ENCODE results near the gene COL27A1. TPM values are rescaled to one million over a fixed set of nuclear protein-coding genes. Genes with fewer than 3 reads are reported as not detected.

The COL27A1 gene
- total RNA-seq, 1 experiment from 2014 or later, result 12.0 TPM

GRCh38 chr9:114256827-114257328 lies 101.5 kb downstream of the COL27A1 start (continued):
- TF ChIP-seq REST (IDR thresholded peaks at IDR 0.05; ENCODE audit: low read depth), result no peak

- no peak for TF ChIP-seq CTCF (IDR thresholded peaks at IDR 0.05 in 2 of 3, conservative IDR thresholded peaks at IDR 0.05 in 1 of 3; ENCODE audit: borderline replicate concordance in 1 of 3, insufficient read depth in 1 of 3, low read depth in 2 of 3, low read length in 2 of 3)
- no peak for TF ChIP-seq REST (IDR thresholded peaks at IDR 0.05; ENCODE audit: low read depth)
- TF ChIP-seq ATF3 (IDR thresholded peaks at IDR 0.05), result no peak
- no peak for TF ChIP-seq FOSL1 (IDR thresholded peaks at IDR 0.05; ENCODE audit: low read depth)
- H3K9ac ChIP-seq (ENCODE audit: low read length), result no peak overlapping the region
- H3K27ac ChIP-seq (ENCODE audit: low read depth, low read length), result no peak overlapping the region
- no peaks in the 10 kb centered on the region for H3K79me2 ChIP-seq (ENCODE audit: insufficient read depth, low read length)
- H3K4me2 ChIP-seq (ENCODE audit: low read length), result no peak overlapping the region
- H3K27me3 ChIP-seq (ENCODE audit: insufficient read depth, low read length), result no peaks in the 10 kb centered on the region
- no TSS peak for BruUV-seq (replicated peaks)
- no peaks in the 10 kb centered on the region for H3K36me3 ChIP-seq (ENCODE audit: control insufficient read depth in 1 of 2, insufficient read depth in 2 of 2, low read length in 2 of 2)
- no peaks in the 10 kb centered on the region for H4K20me1 ChIP-seq (ENCODE audit: insufficient read depth)
- no peaks in the 10 kb centered on the region for H3K4me1 ChIP-seq (ENCODE audit: control insufficient read depth in 1 of 2, insufficient read depth in 2 of 2, low read length in 2 of 2)
- POLR2A ChIA-PET, result no interaction called here
- H3K9me3 ChIP-seq (ENCODE audit: control insufficient read depth in 1 of 2, insufficient read depth in 1 of 2, low read depth in 1 of 2, low read length in 2 of 2), result no peaks in the 10 kb centered on the region
- intact Hi-C loops (cut with micrococcal nuclease), result no loop called here
- ATAC-seq (no peak), DNase-seq (ENCODE audit: low read depth, low spot score) (no peak)
- CTCF ChIA-PET, result no interaction called here
- no peak overlapping the region for H2AFZ ChIP-seq (ENCODE audit: low read depth, low read length, poor library complexity, severe bottlenecking)
- RAD21 ChIA-PET (ENCODE audit: low non-redundant PET in 1 of 2, low total read pairs in 2 of 2, uncharacterized antibody in 2 of 2, unreplicated experiment in 2 of 2), result no interaction called here
- no peak overlapping the region for H3K4me3 ChIP-seq (replicated peaks in 1 of 2; ENCODE audit: low read depth in 1 of 2, low read length in 2 of 2)
- H3K9me2 ChIP-seq (ENCODE audit: insufficient read depth), result no peaks in the 10 kb centered on the region
Observed at GRCh38 chr9:114258218-114258617, 102.9 kb downstream of the COL27A1 start.

Data from HCT116 (cell line).